SK-N-SH treated with all-trans-retinoic acid at 6 μM for 48 hours (cell line): Measurements from ENCODE around the gene B3GALT5.

Source experiments
- ATAC-seq: fragments of 200-7000 bp; cut with Tn5 transposase; 3 replicates; pipeline ENCODE4 v1.9.1; 2020; ENCODE audit warnings: mild to moderate bottlenecking, moderate library complexity
- ARNTL ChIP-seq: fragments of 450-650 bp; formaldehyde crosslinking; IDR thresholded peaks from 2 replicates; pipeline ENCODE4 v1.5.0; 2020; ENCODE audit warnings: low read depth, mild to moderate bottlenecking, moderate library complexity, borderline replicate concordance
- BACH2 ChIP-seq: fragments of 250-450 bp; sonication (Bioruptor Pico); IDR thresholded peaks from 2 replicates; pipeline ENCODE4 v1.9.0; 2021; ENCODE audit warnings: mild to moderate bottlenecking, borderline replicate concordance
- CSDC2 ChIP-seq: fragments of 250-450 bp; sonication (Bioruptor Pico); IDR thresholded peaks from 2 replicates; pipeline ENCODE4 v1.5.0; 2020; ENCODE audit warnings: mild to moderate bottlenecking, moderate library complexity
- CSRNP3 ChIP-seq: fragments of 250-450 bp; sonication (Bioruptor Pico); IDR thresholded peaks from 2 replicates; pipeline ENCODE4 v1.5.1; 2021; ENCODE audit warnings: mild to moderate bottlenecking, moderate library complexity
- ESRRG ChIP-seq: fragments of 250-450 bp; sonication (Bioruptor Pico); IDR thresholded peaks from 2 replicates; pipeline ENCODE4 v1.6.1; 2021; ENCODE audit warnings: mild to moderate bottlenecking
- GLIS3 ChIP-seq: fragments of 250-450 bp; sonication (Bioruptor Pico); IDR thresholded peaks from 2 replicates; pipeline ENCODE4 v1.5.0; 2020; ENCODE audit warnings: mild to moderate bottlenecking, moderate library complexity
- ISL1 ChIP-seq: fragments of 250-450 bp; sonication (Bioruptor Pico); IDR thresholded peaks from 2 replicates; pipeline ENCODE4 v2.1.2; 2022; ENCODE audit warnings: mild to moderate bottlenecking, moderate library complexity
- OSR1 ChIP-seq: fragments of 250-450 bp; sonication (Bioruptor Pico); IDR thresholded peaks from 2 replicates; pipeline ENCODE4 v1.8.0; 2022; ENCODE audit warnings: moderate library complexity, mild to moderate bottlenecking, inconsistent platforms
- PPARA ChIP-seq: fragments of 250-450 bp; sonication (Bioruptor Pico); IDR thresholded peaks from 2 replicates; pipeline ENCODE4 v1.5.0; 2020; ENCODE audit warnings: mild to moderate bottlenecking, borderline replicate concordance
- RARB ChIP-seq: fragments of 250-450 bp; sonication (Bioruptor Pico); IDR thresholded peaks from 2 replicates; pipeline ENCODE4 v1.8.0; 2021; ENCODE audit warnings: mild to moderate bottlenecking, moderate library complexity
- SNAI2 ChIP-seq: fragments of 250-450 bp; sonication (Bioruptor Pico); IDR thresholded peaks from 2 replicates; pipeline ENCODE4 v1.5.0; 2020; ENCODE audit warnings: mild to moderate bottlenecking, moderate library complexity
- TCF4 ChIP-seq: fragments of 250-450 bp; sonication (Bioruptor Pico); IDR thresholded peaks from 2 replicates; pipeline ENCODE4 v1.8.0; 2021; ENCODE audit warnings: mild to moderate bottlenecking, moderate library complexity, borderline replicate concordance
- TOX ChIP-seq: fragments of 250-450 bp; sonication (Bioruptor Pico); IDR thresholded peaks from 2 replicates; pipeline ENCODE4 v1.8.0; 2021; ENCODE audit warnings: mild to moderate bottlenecking, moderate library complexity, borderline replicate concordance
- TSHZ2 ChIP-seq: fragments of 250-450 bp; sonication (Bioruptor Pico); IDR thresholded peaks from 2 replicates; pipeline ENCODE4 v1.5.0; 2020; ENCODE audit warnings: mild to moderate bottlenecking, moderate library complexity
- ZC3H10 ChIP-seq: fragments of 250-450 bp; sonication (Bioruptor Pico); IDR thresholded peaks from 2 replicates; pipeline ENCODE4 v1.5.1; 2021; ENCODE audit warnings: mild to moderate bottlenecking, moderate library complexity
- ZFP3 ChIP-seq: fragments of 250-450 bp; sonication (Bioruptor Pico); IDR thresholded peaks from 2 replicates; pipeline ENCODE4 v1.5.0; 2020; ENCODE audit warnings: mild to moderate bottlenecking, moderate library complexity
- ZFP30 ChIP-seq: fragments of 450-650 bp; formaldehyde crosslinking; IDR thresholded peaks from 2 replicates; pipeline ENCODE4 v1.5.0; 2022; ENCODE audit warnings: mild to moderate bottlenecking, moderate library complexity
- ZNF565 ChIP-seq: fragments of 450-650 bp; formaldehyde crosslinking; conservative IDR thresholded peaks from 2 replicates; pipeline ENCODE4 v1.5.0; 2020; ENCODE audit warnings: low read depth, mild to moderate bottlenecking, moderate library complexity
- ZNF70 ChIP-seq: fragments of 450-650 bp; formaldehyde crosslinking; IDR thresholded peaks from 2 replicates; pipeline ENCODE4 v1.5.0; 2020; ENCODE audit warnings: mild to moderate bottlenecking, moderate library complexity
- ZNF8 ChIP-seq: fragments of 450-650 bp; formaldehyde crosslinking; IDR thresholded peaks from 2 replicates; pipeline ENCODE4 v1.5.0; 2020; ENCODE audit warnings: mild to moderate bottlenecking, moderate library complexity
- TF ChIP-seq, protein P1 (sequence below): fragments of 250-450 bp; sonication (Bioruptor Pico); IDR thresholded peaks from 2 replicates; pipeline ENCODE4 v1.8.0; 2021; ENCODE audit warnings: low read depth, mild to moderate bottlenecking, moderate library complexity, borderline replicate concordance
- TF ChIP-seq, protein P2 (sequence below): fragments of 250-450 bp; sonication (Bioruptor Pico); IDR thresholded peaks from 2 replicates; pipeline ENCODE4 v1.5.1; 2020; ENCODE audit warnings: low read depth, mild to moderate bottlenecking, moderate library complexity

Gene B3GALT5

GRCh38 chr21:39705849-39706248 is 93.1 kb downstream of the B3GALT5 start:
- ATAC-seq = no peak
- no peak for TF ChIP-seq ZFP3
- no peak for TF ChIP-seq ISL1
- TF ChIP-seq, protein P1, sequence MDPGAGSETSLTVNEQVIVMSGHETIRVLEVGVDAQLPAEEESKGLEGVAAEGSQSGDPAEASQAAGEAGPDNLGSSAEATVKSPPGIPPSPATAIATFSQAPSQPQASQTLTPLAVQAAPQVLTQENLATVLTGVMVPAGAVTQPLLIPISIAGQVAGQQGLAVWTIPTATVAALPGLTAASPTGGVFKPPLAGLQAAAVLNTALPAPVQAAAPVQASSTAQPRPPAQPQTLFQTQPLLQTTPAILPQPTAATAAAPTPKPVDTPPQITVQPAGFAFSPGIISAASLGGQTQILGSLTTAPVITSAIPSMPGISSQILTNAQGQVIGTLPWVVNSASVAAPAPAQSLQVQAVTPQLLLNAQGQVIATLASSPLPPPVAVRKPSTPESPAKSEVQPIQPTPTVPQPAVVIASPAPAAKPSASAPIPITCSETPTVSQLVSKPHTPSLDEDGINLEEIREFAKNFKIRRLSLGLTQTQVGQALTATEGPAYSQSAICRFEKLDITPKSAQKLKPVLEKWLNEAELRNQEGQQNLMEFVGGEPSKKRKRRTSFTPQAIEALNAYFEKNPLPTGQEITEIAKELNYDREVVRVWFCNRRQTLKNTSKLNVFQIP (CRISPR knock-in tag) = no peak
- TF ChIP-seq SNAI2 = no peak

- TF ChIP-seq RARB (no peak), ZNF8 (CRISPR knock-in tag) (no peak), ZNF70 (CRISPR knock-in tag) (no peak), ISL1 (no peak), CSDC2 (no peak), TCF4 (CRISPR knock-in tag) (no peak), CSRNP3 (CRISPR knock-in tag) (no peak), BACH2 (CRISPR knock-in tag) (no peak), PPARA (CRISPR knock-in tag) (no peak), ZC3H10 (CRISPR knock-in tag) (no peak), ZFP3 (no peak), ZNF565 (CRISPR knock-in tag) (no peak), OSR1 (no peak)
- TF ChIP-seq, protein P1 (CRISPR knock-in tag) = no peak
- no peak for ATAC-seq
These were observed 94.6 kb downstream of the B3GALT5 start for GRCh38 chr21:39707316-39707715.

- no peak for ATAC-seq
- TF ChIP-seq CSDC2 (no peak), ZNF565 (CRISPR knock-in tag) (no peak), TCF4 (CRISPR knock-in tag) (no peak), ZNF70 (CRISPR knock-in tag) (no peak), BACH2 (CRISPR knock-in tag) (no peak), ZFP3 (no peak), ZFP30 (CRISPR knock-in tag) (no peak), OSR1 (no peak), ARNTL (CRISPR knock-in tag) (no peak), RARB (no peak), SNAI2 (no peak), TOX (CRISPR knock-in tag) (no peak), CSRNP3 (CRISPR knock-in tag) (no peak), ZC3H10 (CRISPR knock-in tag) (no peak), TSHZ2 (CRISPR knock-in tag) (no peak)
These were observed 98.1 kb downstream of the B3GALT5 start for GRCh38 chr21:39710866-39711265.

- ATAC-seq = no peak
These were observed 99.5 kb downstream of the B3GALT5 start for GRCh38 chr21:39712273-39712672.

More at GRCh38 chr21:39712273-39712672, 99.5 kb downstream of the B3GALT5 start:
- TF ChIP-seq ZNF565 (CRISPR knock-in tag) (no peak), GLIS3 (CRISPR knock-in tag) (no peak), TOX (CRISPR knock-in tag) (no peak), ESRRG (no peak), OSR1 (no peak), ISL1 (no peak), SNAI2 (no peak), BACH2 (CRISPR knock-in tag) (no peak)
- TF ChIP-seq, protein P2, sequence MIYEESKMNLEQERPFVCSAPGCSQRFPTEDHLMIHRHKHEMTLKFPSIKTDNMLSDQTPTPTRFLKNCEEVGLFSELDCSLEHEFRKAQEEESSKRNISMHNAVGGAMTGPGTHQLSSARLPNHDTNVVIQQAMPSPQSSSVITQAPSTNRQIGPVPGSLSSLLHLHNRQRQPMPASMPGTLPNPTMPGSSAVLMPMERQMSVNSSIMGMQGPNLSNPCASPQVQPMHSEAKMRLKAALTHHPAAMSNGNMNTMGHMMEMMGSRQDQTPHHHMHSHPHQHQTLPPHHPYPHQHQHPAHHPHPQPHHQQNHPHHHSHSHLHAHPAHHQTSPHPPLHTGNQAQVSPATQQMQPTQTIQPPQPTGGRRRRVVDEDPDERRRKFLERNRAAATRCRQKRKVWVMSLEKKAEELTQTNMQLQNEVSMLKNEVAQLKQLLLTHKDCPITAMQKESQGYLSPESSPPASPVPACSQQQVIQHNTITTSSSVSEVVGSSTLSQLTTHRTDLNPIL (CRISPR knock-in tag) = no peak
- TF ChIP-seq, protein P1 (CRISPR knock-in tag) = no peak
